DOHH2 (cell line): ENCODE measurements around the gene TMEM214.

Experiments
- CTCF ChIP-seq: fragments of 200-600 bp; sonication (generic); IDR thresholded peaks from one replicate; pipeline ENCODE4 v1.5.1; 2014; ENCODE audit warnings: antibody characterized with exemption, mild to moderate bottlenecking, low read depth, low read length; ENCODE audit not compliant: poor library complexity, severe bottlenecking
- EZH2phosphoT487 ChIP-seq: fragments of 200-600 bp; sonication (generic); IDR thresholded peaks from 2 replicates; pipeline ENCODE4 v1.6.1; 2017; ENCODE audit warnings: borderline replicate concordance, mild to moderate bottlenecking, antibody characterized with exemption, low read length, moderate library complexity, mixed read lengths

- TF ChIP-seq CTCF = no peak
- no peak for TF ChIP-seq EZH2phosphoT487
Observed at GRCh38 chr2:27050281-27050995, 17.7 kb downstream of the TMEM214 start.
